ENCODE measurements around the gene CNTN4.
"Not testable (repeated sequence)": the region's sequence is repeated elsewhere in the genome, so short reads cannot be mapped to it uniquely, and the experiment has no call there.

The CNTN4 gene

DNA sequence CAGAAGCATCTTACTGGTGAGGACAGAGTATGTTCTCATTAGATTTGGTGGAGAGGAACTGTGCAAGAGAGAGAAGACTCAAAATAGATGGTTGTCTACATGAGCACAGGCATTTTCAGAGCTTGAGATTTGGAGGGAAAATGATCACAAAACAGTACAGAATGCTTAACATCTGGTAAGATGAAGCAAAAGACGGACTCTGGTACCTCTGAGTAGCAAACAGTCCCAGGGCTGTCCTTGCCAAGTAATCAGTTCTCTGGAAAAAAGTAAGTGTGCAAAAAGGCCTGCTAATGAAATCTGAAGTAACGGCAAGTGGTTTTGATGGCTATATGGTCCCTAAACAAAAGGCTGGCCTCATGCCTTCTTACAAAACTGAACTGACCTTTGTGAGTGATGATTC, 414.2 kb downstream of the CNTN4 start:
- DNase-seq (ENCODE audit: low read depth in 2 of 3, low spot score in 1 of 3): no peak

- no peak for DNase-seq (ENCODE audit: low read depth in 2 of 3, low spot score in 1 of 3)
These were observed 415.3 kb downstream of the CNTN4 start for GRCh38 chr3:2513986-2514385.

- no peak for DNase-seq (ENCODE audit: low read depth in 2 of 3, low spot score in 1 of 3)
These were observed 418.2 kb downstream of the CNTN4 start for GRCh38 chr3:2516762-2517441.

- DNase-seq (ENCODE audit: low read depth in 2 of 3, low spot score in 1 of 3): no peak
These were observed 419.0 kb downstream of the CNTN4 start for GRCh38 chr3:2517500-2518172.

GRCh38 chr3:2523281-2523836, 424.7 kb downstream of the CNTN4 start:
- DNase-seq (ENCODE audit: low read depth in 2 of 3, low spot score in 1 of 3): no peak

DNA sequence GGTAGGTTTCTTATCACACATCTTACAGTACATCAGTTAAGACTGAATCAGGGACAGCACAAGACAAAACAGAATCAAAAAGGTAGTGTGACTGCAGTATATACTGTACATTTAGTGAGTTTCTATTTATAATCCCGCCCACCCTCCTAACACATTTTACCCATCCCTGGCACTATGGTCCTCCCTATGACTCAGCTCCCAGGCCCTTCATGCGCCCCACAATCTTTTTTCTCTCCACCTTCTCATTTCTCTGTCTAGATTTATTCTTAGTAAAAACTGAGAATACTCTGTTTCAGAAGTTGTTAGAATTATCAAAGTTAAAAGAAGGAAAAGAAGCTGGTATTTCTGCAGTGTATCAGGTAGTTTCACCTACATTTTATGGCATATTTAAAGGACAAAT, 427.3 kb downstream of the CNTN4 start:
- DNase-seq (ENCODE audit: low read depth in 2 of 3, low spot score in 1 of 3): no peak

- DNase-seq (ENCODE audit: low read depth in 2 of 3, low spot score in 1 of 3): no peak
These were observed 428.3 kb downstream of the CNTN4 start for GRCh38 chr3:2526926-2527325.

DNA sequence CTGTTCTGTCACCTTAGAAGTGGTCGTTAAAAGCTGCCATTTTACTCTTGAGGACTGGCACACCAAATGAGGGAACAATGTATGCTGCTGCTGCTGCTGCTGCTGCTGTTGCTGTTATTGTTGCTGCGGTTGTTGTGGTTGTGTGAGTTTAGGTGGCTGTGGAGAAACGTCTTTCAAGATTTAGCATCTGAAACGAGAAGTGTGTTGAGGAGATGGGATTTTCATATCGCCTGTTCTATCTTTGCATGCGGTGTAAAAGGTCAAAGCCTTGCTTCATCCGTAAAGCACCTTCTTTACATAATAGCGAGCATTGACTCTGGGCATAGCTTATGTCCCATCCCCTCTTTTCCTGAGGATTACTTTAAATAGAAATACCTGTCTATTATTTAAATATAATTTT, 428.7 kb downstream of the CNTN4 start:
- DNase-seq (ENCODE audit: low read depth in 2 of 3, low spot score in 1 of 3): not testable (repeated sequence)

DNA sequence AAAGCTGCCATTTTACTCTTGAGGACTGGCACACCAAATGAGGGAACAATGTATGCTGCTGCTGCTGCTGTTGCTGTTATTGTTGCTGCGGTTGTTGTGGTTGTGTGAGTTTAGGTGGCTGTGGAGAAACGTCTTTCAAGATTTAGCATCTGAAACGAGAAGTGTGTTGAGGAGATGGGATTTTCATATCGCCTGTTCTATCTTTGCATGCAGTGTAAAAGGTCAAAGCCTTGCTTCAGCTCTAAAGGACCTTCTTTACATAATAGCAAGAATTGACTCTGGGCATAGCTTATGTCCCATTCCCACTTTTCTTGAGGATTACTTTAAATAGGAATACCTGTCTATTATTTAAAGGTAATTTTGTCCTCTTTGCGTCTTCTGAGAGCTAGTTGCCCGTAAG, 436.1 kb downstream of the CNTN4 start:
- not testable (repeated sequence) for DNase-seq (ENCODE audit: low read depth in 2 of 3, low spot score in 1 of 3)

- no peak for DNase-seq (ENCODE audit: low read depth in 2 of 3, low spot score in 1 of 3)
These were observed 436.5 kb downstream of the CNTN4 start for GRCh38 chr3:2535206-2535605.

GRCh38 chr3:2536575-2536974, 437.9 kb downstream of the CNTN4 start:
- DNase-seq (ENCODE audit: low read depth in 2 of 3, low spot score in 1 of 3): no peak

GRCh38 chr3:2540115-2540514, 441.4 kb downstream of the CNTN4 start:
- no peak for DNase-seq (ENCODE audit: low read depth in 2 of 3, low spot score in 1 of 3)

GRCh38 chr3:2543247-2543646, 444.6 kb downstream of the CNTN4 start:
- DNase-seq (ENCODE audit: low read depth in 2 of 3, low spot score in 1 of 3): no peak

DNA sequence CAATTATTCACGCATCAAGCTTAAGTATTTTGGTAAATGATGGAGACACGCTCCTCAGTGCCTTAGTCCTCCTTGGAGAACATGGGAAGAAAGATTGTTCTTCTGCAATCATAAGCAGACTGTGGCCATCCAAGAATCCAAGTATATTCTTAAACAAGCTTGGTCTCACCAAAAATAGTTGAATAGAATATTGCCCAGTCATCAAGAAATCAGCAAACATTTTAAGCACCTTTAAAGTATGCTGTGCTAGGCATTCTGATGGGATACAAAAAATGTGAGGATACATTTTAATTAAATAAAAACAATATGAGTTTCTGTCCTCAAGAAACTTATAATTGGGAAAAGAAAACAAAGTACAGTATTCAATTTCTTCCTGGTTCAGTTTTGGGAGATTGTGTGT, 445.5 kb downstream of the CNTN4 start:
- DNase-seq (ENCODE audit: low read depth in 2 of 3, low spot score in 1 of 3): no peak

DNA sequence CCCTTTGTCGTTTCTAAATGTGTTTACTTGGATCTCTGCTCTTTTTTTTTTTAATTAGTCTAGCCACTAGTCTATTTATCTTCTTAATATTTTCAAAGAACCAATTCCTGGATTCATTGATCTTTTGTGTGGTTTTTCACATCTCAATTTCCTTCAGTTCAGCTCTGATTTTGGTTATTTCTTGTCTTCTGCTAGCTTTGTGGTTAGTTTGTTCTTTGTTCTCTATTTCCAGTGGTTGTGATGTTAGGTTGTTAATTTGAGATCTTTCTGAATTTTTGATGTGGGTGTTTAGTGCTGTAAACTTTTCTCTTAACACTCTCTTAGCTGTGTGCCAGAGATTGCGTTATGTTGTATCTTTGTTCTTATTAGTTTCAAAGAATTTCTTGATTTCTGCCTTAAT, 446.1 kb downstream of the CNTN4 start:
- no peak for DNase-seq (ENCODE audit: low read depth in 2 of 3, low spot score in 1 of 3)

- DNase-seq (ENCODE audit: low read depth in 2 of 3, low spot score in 1 of 3): no peak
These were observed 448.4 kb downstream of the CNTN4 start for GRCh38 chr3:2547049-2547448.

- no peak for DNase-seq (ENCODE audit: low read depth in 2 of 3, low spot score in 1 of 3)
These were observed 456.0 kb downstream of the CNTN4 start for GRCh38 chr3:2554656-2555055.

DNA sequence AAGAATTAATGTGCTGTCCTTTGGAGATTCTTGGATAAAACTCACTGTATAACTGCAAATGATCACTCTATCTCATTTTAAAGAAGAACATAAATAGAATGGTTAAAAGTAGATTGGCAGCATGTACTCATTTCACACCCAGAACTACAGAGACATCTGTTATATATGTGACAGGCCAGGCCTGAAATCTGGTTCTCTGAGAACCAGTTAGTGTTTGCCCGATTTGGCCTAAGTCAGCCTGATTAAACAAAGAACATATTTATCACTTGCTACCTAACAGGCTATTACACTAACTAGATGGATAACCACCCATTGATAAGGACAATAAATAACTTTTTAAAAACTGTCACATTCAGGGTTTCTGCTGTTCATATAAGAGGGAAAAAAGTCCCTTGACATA, 460.1 kb downstream of the CNTN4 start:
- DNase-seq (ENCODE audit: low read depth in 2 of 3, low spot score in 1 of 3): no peak

- no peak for DNase-seq (ENCODE audit: low read depth in 2 of 3, low spot score in 1 of 3)
These were observed 468.8 kb downstream of the CNTN4 start for GRCh38 chr3:2567451-2567850.

DNA sequence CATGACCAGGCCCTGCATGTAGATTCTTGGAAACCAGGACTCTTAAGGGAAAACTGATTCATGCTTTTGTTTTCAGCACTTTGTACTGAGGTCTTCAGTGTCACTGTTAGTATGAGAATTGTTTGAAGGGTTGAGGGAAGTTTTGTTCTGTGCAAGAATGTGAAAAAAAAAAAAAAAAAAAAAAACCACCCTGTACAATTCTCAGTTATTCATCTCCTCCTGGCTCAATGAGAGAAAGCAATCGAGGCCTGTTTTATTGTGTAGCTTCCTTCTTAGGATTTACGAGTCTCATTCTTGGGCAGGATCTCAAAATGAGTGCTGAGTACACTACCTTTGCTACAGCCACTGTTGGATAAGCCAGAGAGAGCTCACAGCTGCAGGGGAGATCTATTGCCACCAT, 469.5 kb downstream of the CNTN4 start:
- no peak for DNase-seq (ENCODE audit: low read depth in 2 of 3, low spot score in 1 of 3)

DNA sequence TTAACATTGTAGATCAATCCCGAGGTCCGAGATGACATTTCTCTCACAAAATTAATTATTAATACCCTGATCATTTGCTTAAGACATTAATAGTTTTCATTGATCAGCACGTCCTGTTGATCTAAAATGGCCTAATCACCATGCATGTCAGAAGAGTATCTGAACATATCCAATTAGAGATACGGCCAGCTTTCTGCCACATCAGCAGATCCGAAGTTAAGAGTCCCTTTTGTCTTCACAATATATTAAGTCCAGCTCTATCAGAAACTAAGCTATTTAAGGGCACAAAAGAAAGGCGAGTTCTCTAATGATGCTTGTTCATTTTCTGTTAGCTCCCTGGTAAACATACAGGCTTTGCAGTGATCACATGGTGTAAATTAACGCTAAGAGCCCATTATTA, 470.3 kb downstream of the CNTN4 start:
- DNase-seq (ENCODE audit: low read depth in 2 of 3, low spot score in 1 of 3): no peak

- no peak for DNase-seq (ENCODE audit: low read depth in 2 of 3, low spot score in 1 of 3)
These were observed 478.9 kb downstream of the CNTN4 start for GRCh38 chr3:2577571-2577970.

GRCh38 chr3:2578560-2578959, 479.9 kb downstream of the CNTN4 start:
- no peak for DNase-seq (ENCODE audit: low read depth in 2 of 3, low spot score in 1 of 3)

Measured in stimulated activated CD4-positive, alpha-beta T cell treated with anti-CD3 and anti-CD28 coated beads, Interleukin-12 subunit alpha, Interleukin-12 subunit beta, amount 100 ng/mL, for 48 hours (primary cell).